NCI-H1048 (cell line): ENCODE results near the gene APC.

Source experiments
- DNase-seq: peaks from one replicate; lab custom pipeline; 2025; lab: John Stamatoyannopoulos, UW

APC gene

DNA sequence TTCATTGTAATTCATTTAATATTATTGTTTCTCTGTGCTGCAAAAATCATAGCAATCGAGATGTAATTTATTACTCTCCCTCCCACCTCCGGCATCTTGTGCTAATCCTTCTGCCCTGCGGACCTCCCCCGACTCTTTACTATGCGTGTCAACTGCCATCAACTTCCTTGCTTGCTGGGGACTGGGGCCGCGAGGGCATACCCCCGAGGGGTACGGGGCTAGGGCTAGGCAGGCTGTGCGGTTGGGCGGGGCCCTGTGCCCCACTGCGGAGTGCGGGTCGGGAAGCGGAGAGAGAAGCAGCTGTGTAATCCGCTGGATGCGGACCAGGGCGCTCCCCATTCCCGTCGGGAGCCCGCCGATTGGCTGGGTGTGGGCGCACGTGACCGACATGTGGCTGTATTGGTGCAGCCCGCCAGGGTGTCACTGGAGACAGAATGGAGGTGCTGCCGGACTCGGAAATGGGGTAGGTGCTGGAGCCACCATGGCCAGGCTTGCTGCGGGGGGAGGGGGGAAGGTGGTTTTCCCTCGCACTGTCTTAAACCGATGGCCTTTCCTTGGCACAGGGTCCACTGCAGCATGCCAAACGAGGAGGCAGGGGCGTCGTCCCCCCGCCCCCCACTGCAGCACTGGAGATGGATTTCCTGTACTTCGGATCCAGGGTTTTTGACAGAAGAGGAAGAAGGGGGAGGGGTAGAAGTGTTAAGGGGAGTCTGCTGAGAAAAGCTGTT lies at the start of gene APC:
Gene APC (plus strand): TSS at position 423 of the 728 bp plus-strand sequence. CDS start 17,006 bp downstream, outside the sequence.
- no peak for DNase-seq

DNA sequence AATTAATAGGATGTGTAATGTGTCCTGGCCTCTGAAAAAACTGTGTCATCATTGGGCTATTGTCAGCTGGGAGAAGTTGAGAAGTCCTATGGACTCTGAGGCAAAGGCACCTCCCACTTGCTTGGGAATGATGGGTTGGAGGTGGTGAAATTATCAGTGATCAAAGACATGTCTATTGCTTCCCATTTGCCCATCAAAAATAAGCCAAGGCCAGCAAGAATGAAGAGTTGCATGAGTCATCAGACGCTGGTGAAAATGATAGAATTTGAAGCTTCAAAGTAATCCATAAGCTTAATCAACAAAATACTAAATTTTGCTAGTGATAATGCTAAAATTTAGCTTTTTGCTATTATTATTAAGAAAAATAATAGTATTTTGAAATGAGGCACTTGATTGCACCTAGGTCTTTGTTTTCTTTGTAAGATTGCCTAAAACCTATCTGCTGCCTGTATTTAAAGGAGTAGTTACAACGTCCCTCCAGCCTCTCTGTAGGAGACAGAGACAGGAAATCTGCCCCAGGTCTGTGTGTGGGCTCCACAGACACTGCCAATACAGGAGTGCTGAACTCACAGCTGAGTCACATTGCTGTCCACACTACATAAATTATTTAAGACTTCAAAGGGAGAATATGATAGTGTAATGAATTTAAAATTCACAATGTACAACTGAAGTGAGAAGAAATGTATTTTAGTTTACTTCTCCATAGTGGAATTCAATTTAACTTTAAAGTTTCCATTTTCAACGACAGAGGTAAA lies 48.4 kb upstream of the APC start:
- no peak for DNase-seq

DNA sequence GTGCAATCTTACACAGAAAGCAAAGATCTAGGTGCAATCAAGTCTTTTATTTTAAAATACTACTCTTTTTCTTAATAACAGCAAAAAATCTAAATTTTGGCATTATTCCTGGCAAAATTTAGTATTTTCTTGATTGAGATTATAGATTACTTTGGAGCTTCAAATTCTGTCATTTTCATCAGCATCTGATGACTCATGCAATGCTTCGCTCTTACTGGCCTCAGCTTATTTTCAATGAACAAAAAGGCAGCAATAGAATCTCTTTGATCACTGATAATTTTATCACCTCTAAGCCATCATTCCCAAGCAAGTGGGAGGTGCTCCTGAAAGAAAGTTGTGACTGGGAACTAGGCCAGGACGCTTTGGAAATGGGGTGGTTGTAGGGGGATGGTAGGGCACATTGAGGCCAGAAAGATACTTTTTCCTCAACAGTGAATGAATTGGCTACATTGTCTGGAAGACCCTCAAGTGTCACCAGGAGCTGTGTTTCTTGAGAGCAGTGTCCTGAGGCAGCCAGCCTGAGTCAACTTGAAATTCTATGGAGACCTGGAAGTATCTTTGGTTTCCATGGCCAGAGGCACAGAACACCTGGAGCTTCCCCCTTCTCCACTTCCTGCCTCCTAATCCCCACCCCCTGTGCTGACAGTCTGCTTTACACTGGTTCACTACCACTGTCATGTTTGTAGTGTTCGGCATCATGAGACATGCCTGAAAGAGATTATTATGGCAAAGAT lies 46.9 kb upstream of the APC start:
- no peak for DNase-seq

DNA sequence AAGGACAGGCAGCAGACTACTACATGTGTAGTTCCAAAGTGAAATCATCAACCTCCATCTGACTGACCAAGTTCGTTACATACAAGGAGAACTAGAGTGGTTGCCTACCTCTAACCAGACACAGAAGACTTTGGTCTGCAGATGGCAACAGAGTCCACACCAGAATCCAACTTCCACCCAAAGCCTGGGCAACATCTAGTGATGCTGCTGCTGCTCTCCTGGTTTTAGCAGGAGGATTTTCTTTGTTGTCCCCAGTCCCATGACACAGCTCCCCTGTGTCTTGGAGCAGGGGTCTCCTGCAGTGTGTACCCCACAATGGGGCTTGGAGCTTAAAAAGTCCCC lies 46.4 kb upstream of the APC start:
- DNase-seq = no peak

DNA sequence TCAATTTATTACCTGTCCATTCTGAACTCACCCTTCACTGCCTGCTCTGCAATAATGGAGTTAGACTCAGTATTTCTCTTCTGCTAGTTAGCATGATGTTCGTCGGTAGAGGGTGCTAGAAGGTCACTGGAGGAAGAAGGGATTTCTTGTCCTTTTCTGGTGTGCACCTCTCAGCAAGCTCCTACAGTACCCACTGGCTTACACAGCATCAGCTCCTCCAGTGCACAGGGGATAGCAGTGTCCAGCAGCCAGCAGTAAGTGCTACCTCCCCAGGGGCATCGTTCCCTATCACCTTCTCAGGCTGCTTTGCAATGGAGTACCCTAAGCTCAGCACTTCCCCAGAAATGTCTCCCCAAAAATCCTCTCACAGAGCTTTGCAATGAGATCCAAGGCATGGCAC lies 45.9 kb upstream of the APC start:
- DNase-seq = no peak

DNA sequence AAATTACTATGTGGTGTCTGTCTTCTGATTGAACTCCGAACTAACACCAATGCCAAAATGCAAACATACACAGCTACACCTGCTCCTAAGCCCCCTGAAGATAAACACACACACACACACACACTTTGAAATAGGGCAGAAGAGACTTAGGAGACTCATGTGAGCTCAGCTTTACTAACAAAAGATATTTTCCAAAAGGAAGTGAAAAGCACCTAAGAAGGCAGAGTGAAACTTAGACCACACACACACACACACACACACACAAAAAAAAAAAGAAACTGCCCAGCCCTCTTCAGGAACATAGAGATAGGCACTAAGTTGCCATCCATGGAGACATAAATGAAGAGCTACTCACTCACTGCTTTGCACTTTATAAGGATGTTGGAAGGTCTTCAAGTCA lies 45.2 kb upstream of the APC start:
- no peak for DNase-seq

DNA sequence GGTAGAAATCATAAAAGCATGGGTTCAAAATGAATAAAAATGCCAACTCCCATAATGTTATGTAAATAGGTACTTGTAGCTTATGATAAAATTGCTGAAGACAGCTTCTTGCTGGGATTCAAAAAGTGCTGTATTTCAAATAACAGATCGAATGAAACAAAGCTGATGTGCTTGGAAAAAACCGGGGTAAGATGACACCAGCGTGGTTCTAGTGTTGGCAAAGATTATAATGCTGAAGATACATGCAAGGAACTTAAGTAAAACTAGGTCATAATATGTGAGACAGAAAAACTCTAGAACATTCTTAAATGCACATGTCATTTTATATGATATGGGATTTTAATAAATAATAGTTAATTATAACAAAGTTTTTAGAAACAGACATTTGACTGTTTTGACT lies 44.4 kb upstream of the APC start:
- no peak for DNase-seq

DNA sequence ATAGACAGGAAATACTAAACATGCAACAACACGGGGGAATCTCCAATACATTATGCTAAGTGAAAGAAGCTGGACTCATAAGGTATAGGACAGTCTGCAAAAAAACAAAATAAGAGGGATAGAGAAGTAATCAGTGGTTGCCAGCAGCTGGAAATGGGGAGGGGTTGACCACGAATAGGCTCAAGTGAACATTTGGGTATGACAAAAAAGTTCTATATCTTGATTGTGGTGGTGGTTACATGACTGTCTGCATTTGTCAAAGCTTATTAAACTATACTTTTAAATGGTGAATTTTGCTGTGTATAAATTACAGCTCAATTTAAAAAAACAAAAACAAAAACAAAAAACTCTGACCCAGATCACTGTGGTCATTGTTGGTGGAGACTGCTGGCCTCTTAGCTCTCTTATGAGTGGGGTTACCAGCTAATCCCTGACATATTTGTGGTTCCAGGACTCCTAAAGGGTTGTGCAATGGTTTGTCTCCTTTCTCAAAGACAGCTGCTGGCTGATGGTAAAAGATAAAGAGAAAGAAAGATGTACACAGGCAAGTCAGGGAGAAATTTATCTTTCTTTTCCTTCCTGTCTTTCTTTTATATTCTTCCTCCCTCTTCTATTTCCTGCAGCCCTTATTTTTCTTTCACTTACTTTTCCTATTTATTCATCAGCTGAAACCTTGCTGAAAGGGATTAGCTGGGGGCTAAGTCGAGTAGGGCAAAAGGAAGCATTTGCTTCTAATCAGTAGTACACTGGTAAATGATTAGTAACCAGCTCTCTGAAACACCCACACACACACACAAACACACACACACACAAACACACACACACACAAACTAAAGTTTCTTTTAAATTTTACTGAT lies 42.6 kb upstream of the APC start:
- no peak for DNase-seq

DNA sequence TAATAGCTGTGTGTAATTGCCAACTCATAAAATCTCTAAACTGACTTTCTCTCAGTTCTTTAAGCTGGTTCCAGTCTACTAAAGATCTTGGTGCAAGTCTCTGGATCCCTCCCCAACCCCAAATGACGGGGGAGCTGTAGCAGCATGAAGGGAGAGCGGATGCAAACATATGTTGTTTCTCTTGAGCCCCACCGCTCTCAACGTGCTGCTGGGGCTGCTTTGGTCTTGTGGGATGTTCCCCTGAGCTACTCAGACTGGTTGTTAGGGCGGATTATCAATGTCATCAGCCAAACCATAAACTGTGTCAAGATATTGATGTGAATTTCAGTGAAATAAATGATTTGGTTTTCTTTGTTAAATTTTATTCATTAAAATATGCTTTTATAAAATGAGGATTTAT lies 40.9 kb upstream of the APC start:
- DNase-seq = no peak

DNA sequence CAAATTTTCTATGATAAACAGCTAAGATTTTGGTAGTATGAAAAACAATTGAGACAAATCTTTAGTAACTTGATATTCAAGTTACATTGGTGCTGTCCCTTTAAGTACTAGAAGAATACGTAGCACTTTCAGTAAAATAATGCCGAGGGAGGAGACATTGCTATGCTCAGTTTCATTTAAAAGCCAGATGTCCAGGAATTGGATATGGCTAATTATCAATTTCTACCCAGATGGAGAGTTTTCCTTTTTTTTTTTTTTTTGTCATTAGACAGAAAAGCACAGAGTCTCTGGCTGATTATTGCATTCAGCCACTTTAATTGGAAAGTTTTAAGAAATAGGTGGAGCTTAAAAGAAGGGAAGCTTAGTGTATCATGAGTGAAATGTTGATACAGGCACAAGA lies 40.4 kb upstream of the APC start:
- DNase-seq = no peak

DNA sequence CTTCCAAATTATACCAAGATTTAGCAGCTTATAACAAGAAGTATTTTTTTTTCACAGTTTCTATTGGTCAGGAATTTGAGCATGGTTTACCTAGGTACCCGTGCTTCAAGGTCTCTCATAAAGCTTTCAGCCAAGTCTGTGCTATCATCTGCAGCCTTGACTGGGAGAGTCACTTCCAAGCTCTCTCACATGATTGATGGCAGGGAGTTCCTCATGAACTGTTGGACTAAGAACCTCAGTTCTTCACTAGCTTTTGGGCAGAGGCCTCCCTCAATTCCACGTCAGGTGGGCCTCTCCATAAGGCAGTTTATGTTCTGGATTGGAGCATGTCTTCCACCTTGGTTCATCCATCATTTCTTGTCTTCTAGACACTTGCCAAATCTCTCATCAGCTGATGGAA lies 39.9 kb upstream of the APC start:
- DNase-seq = no peak

DNA sequence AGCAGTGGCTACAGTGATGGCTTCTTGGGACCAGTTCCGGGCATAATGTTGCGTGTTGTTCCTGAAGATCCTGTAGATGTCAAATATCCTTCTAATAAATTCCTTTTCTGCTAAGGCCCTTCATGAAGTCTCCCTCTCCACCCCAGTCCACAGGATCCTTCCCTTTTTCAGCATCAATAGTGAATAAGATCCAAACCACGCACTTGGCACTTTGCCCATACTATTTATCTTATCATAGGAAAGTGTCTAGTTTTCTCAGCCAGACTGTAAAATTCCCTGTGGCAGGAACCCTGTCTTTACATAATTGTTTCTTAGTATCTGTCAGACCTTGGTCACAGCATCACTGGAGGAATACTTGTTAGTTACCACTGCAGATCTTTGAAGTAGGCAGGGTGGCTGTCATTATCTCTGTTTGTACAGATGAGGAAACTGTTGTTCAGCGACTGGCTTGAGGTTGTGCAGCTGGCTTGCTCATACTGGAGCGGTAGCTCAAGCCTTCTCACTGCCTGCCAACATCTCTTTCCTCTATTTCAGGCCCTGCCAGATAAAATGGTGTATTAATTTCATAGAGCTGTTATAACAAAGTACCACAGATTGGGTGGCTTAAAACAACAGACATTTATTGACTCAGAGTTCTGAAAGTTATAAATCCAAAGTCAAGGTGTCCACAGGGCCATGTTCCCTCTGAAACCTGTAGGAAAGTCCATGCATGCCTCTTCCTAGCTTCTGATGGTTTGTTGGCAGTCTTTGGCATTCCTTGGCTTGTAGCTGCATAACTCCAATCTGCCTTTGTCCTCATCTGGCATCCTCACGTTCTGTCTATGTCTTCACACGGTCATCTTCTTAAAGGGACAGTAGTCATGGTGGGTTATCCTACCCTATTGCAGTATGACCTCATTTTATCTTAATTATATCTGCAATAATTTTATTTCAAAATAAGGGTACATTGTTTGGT lies 33.5 kb upstream of the APC start:
- DNase-seq = no peak

DNA sequence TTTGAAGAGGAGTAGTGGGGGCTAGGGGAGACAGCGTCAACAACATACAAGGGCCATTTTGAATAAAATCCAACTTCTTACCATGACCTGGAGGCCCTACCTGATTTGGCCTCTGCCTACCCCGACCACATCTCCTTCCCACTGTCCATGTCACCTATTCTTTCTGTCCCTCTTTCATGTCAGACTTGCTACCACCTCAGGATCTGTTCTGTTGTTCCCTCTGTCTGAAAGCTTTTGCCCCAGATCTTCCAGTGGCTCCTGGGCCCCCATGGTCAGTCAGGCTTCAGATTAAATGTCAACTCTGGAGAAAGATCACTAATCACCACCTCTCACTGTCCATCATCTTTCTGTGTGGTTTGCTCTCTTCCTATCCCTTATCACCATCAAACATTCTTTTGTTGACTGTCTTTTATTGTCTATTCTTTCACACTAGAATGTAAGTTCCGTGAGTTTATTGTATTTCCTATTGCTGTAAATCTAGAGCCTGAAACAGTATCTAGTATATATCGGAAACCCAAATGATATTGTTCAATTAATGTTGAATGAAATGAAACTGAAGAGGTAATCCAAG lies 31.2 kb upstream of the APC start:
- DNase-seq = no peak

DNA sequence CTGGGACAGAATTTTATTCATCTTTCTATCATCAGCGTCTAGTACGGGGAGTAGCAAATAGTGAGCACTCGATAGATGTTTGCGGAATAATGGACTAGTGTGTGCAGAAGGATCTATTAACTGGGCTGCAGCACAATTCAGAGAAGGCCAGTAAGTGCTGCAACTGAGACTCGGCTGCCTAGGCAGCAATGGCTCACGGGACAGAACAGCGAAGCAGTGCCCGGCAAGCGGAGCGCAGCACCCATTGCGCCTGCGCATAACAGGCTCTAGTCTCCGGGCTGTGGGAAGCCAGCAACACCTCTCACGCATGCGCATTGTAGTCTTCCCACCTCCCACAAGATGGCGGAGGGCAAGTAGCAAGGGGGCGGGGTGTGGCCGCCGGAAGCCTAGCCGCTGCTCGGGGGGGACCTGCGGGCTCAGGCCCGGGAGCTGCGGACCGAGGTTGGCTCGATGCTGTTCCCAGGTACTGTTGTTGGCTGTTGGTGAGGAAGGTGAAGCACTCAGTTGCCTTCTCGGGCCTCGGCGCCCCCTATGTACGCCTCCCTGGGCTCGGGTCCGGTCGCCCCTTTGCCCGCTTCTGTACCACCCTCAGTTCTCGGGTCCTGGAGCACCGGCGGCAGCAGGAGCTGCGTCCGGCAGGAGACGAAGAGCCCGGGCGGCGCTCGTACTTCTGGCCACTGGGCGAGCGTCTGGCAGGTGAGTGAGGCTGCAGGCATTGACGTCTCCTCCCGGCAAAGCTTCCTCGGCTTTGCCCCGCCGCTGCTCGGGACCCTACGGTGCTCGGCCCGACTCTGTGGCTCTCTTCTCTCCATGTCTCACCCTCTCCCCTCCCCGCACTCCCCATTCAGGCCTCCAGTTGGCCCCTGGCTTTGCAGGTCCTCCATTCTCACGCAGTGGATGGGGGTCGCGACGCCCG lies 30.2 kb upstream of the APC start:
- DNase-seq = peak; percentile 95

DNA sequence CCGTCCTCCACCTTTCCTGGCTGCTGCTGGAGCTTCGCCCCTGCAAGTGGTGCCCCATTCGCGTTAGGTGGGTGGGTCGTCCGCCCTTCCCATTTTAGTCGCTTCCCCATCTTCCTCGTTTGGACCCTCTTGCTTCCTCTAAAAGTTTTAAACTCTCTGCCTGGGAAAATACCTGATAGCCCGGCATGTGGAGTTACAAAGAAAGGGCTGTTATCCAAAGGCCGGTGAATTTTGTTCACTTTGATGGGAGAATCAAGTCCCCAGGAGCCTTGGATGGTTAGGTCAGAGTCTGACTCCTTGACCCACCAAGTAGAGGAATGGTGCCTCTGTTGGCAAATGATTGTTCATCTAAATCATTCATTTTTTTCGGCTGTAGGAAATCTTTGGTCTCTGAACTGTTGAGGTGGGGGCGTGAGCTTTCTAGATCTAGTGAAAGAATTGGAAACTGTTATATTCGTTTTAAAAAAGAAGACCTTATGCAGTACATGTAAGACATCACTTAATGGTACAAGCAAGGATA lies 29.5 kb upstream of the APC start:
- DNase-seq = no peak

DNA sequence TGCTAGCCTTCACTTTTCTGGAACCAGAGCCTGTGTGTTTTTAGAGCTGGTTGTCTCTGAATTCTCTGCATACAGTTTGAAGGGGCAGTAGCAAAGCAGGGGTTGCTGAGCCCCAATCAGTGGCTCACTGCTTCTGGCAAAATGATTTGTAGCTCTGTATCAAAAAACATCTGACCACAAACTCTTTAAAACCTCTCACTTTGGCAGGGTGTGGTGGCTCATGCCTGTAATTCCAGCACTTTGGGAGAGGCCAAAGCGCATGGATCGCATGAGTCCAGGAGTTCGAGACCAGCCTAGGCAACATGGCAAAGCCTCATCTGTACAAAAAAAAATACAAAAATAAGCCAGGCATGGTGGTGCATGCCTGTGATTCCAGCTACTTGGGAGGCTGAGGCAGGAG lies 28.3 kb upstream of the APC start:
- no peak for DNase-seq

DNA sequence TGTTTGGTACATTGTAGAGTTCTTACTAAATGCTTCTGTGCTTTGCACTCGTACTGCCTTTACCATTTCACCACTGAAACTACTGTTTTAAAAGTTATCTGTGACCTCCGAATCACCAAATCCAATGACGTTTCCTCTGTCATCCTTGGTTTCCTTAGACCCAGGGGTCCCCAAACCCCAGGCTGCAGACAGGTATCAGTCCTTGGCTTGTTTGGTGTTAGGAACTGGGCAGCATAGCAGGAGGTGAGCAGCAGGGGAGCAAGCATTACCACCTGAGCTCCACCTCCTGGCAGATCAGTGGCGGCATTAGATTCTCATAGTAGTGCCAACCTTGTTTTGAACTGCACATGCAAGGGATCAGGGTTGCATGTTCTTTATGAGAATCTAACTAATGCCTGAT lies 26.8 kb upstream of the APC start:
- no peak for DNase-seq

DNA sequence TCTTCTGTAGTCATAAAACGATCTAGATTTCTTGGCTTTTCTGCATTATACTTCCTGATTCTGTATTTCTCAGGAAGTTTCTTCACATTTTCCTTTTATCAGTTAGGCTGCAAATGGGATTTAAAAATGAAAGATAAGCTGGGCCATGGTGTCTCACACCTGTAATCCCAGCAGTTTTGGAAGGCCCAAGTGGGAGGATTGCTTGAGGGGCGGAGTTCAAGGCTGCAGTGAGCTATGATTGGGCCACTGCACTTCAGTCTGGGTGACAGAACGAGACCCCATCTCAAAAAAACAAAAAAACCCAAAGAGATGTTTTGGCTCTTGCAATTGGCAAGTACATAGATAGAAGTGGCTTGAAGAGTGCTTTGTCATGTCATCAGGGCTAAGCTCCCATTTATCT lies 26.2 kb upstream of the APC start:
- no peak for DNase-seq

DNA sequence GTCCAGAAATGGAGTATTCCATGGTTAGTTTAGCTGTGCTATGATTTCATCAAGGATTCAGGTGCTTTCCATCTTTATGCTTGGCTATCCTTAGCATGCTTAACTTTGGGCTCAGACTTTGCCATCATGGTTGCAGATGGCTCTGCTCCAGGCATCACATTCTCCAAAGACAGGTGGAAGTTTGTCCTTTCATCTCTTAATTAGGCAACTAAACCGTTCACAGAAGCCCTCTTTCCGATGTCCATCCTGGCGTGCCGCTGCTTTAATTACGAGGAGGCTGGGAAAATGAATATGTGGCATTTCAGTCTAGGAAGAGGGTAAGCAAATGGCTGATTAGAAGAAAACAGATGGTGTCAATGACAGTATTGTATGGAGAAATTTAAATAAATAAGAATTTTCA lies 24.5 kb upstream of the APC start:
- no peak for DNase-seq
